Adipocyte (in vitro differentiated cells): ENCODE data around the gene TWIST2.

Source experiments
- DNase-seq: peaks from one replicate; pipeline ENCODE4 v3.0.0-alpha.2; 2015; ENCODE audit warnings: low read depth
- H3K27me3 ChIP-seq: replicated peaks from 2 replicates; pipeline ENCODE4 v1.7.0; 2013; ENCODE audit warnings: mild to moderate bottlenecking, low read length, moderate library complexity; ENCODE audit not compliant: control insufficient read depth, insufficient read depth
- H3K36me3 ChIP-seq: 2 replicates; pipeline ENCODE4 v1.7.0; 2013; ENCODE audit warnings: low read length, mild to moderate bottlenecking, moderate library complexity; ENCODE audit not compliant: control insufficient read depth, insufficient read depth, severe bottlenecking
- H3K4me1 ChIP-seq: 2 replicates; pipeline ENCODE4 v1.7.0; 2013; ENCODE audit warnings: mild to moderate bottlenecking, low read length, moderate library complexity; ENCODE audit not compliant: control insufficient read depth, insufficient read depth
- H3K4me3 ChIP-seq: 2 replicates; pipeline ENCODE4 v1.7.0; 2013; ENCODE audit warnings: mild to moderate bottlenecking, low read length, moderate library complexity
- H3K9ac ChIP-seq: 2 replicates; pipeline ENCODE4 v1.7.0; 2013; ENCODE audit warnings: mild to moderate bottlenecking, low read length, moderate library complexity
- H3K9me3 ChIP-seq: 2 replicates; pipeline ENCODE4 v1.7.0; 2013; ENCODE audit warnings: mild to moderate bottlenecking, low read length, moderate library complexity; ENCODE audit not compliant: control insufficient read depth

Gene TWIST2

DNA sequence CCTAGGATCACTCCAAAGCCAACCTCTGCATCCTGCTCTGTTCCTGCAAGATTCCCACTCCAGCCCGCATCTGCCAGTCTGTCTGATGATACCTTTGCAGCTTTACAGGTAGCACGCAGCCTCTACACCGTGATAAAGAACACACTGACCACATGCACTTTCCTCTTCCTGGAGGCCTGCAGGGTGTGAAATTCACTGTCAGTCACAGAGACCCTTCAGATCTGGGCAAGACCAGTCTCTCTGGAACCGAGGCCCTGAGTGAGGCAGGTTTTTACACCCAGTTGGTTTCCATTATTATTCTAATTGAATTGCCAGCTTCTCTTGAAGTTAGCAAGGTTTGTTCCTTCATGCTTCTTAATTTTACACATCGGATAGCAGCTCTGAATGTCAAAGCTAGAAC, 30.5 kb upstream of the TWIST2 start:
- H3K27me3 ChIP-seq: no peaks in the 10 kb centered on the region
- no peaks in the 10 kb centered on the region for H3K36me3 ChIP-seq
- no peak overlapping the region for H3K9ac ChIP-seq
- DNase-seq: no peak
- no peaks in the 10 kb centered on the region for H3K4me1 ChIP-seq
- H3K4me3 ChIP-seq: no peak overlapping the region
- no peaks in the 10 kb centered on the region for H3K9me3 ChIP-seq

DNA sequence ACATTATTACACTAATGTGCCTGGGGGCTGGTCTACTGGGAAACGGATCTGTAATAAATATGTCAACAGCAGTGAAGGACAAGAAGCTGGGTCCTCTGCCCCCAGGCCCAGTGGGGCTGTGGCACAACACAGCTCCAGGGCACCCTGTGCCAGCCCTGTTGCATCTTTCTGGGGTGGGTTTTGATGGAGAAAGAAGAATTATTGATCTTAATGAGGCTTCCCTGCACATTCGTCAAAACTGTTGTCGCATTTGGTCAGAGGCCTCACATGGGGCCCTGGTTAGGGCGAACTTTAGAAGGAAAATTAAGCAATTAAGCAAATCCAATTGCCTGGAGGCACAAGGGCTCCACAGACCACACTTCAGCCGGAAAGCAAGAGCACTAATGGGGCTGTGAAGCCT, 30.0 kb upstream of the TWIST2 start:
- H3K9ac ChIP-seq: no peak overlapping the region
- DNase-seq: no peak
- no peaks in the 10 kb centered on the region for H3K4me1 ChIP-seq
- H3K9me3 ChIP-seq: no peaks in the 10 kb centered on the region
- no peaks in the 10 kb centered on the region for H3K36me3 ChIP-seq
- H3K27me3 ChIP-seq: no peaks in the 10 kb centered on the region
- no peak overlapping the region for H3K4me3 ChIP-seq

DNA sequence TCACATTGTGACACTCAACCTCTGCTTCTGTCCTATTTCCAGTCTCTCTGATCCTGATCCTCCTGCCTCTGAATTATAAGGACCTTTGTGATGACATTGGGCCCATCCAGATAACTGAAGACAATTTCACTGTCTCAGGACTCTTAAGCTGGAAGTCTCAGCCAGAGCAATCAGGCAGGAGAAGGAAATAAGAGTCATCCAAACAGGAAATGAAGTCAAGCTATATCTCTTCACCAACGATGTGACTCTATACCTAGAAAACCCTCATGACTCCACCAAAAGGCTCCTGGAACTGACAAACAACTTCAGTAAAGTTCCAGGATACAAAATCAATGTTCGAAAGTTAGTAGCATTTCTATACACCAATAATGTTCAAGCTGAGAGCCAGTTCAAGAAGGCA, 29.3 kb upstream of the TWIST2 start:
- H3K9me3 ChIP-seq: no peaks in the 10 kb centered on the region
- H3K4me1 ChIP-seq: no peaks in the 10 kb centered on the region
- H3K27me3 ChIP-seq: no peaks in the 10 kb centered on the region
- no peak overlapping the region for H3K4me3 ChIP-seq
- DNase-seq: no peak
- no peak overlapping the region for H3K9ac ChIP-seq
- no peaks in the 10 kb centered on the region for H3K36me3 ChIP-seq

DNA sequence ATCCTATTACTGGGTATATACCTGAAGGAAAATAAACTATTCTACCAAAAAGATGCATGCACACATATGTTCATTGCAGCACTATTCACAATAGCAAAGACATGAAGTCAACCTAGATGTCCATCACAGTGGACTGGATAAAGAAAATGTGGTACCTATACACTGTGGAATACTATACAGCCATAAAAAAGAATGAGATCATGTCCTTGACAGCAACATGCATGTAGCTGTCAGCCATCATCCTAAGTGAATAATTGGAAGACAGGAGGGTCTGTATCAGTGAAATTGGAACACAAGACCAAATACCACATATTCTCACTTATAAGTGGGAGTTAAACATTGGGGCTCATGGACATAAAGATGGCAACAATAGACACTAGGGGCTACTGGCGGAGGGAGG, 27.7 kb upstream of the TWIST2 start:
- Histone ChIP-seq H3K9me3 (peaks cover 7% of the 10 kb centered on the region), H3K4me3 (no peak overlapping the region), H3K36me3 (no peaks in the 10 kb centered on the region), H3K4me1 (no peaks in the 10 kb centered on the region), H3K9ac (no peak overlapping the region), H3K27me3 (no peaks in the 10 kb centered on the region)
- DNase-seq: no peak

DNA sequence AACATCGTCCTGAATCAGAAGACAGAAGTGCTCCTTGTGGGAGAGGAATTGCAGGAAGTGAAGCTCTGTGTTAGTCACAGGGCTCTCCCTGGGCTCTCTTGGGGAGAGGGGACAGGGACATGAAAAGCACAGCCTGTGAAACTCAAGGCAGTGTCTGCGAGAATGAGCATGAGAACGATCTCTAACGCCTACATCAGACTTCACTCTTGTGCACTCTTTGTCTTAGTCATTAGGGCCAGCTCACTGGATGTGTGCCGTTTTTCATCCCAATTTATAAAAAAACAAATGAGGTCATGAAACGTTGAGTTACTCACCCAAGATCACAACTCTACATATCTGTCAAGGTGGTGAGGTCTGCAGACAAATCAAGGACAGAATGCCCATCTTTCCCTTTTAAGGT, 27.0 kb upstream of the TWIST2 start:
- H3K36me3 ChIP-seq: no peaks in the 10 kb centered on the region
- H3K27me3 ChIP-seq: no peaks in the 10 kb centered on the region
- H3K4me3 ChIP-seq: peak overlapping the region; percentile 45
- H3K9ac ChIP-seq: no peak overlapping the region
- peaks cover 7% of the 10 kb centered on the region for H3K9me3 ChIP-seq
- no peak for DNase-seq
- H3K4me1 ChIP-seq: no peaks in the 10 kb centered on the region

DNA sequence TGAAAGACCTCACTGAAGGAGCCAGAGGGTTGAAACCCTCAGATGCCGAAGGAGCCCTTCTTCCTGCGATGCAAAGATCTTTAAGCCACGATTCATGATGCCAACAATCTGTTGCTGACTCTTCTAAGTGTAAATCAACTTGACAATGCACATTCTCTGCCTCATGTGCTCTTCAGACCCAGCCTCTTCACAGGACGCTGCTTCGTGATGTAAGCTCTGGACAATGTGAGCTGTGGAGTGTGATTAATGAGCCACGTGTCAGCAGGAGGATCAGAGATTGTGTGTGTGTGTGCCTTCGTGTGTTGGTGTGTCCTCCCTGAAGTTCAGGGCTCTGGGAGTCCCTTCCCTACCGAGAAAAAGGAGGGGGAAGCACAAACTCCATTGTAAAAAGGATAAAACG, 26.5 kb upstream of the TWIST2 start:
- Histone ChIP-seq H3K4me1 (no peaks in the 10 kb centered on the region), H3K27me3 (no peaks in the 10 kb centered on the region), H3K4me3 (peak overlapping the region; percentile 45), H3K36me3 (no peaks in the 10 kb centered on the region), H3K9me3 (peaks cover 7% of the 10 kb centered on the region), H3K9ac (no peak overlapping the region)
- DNase-seq: no peak

DNA sequence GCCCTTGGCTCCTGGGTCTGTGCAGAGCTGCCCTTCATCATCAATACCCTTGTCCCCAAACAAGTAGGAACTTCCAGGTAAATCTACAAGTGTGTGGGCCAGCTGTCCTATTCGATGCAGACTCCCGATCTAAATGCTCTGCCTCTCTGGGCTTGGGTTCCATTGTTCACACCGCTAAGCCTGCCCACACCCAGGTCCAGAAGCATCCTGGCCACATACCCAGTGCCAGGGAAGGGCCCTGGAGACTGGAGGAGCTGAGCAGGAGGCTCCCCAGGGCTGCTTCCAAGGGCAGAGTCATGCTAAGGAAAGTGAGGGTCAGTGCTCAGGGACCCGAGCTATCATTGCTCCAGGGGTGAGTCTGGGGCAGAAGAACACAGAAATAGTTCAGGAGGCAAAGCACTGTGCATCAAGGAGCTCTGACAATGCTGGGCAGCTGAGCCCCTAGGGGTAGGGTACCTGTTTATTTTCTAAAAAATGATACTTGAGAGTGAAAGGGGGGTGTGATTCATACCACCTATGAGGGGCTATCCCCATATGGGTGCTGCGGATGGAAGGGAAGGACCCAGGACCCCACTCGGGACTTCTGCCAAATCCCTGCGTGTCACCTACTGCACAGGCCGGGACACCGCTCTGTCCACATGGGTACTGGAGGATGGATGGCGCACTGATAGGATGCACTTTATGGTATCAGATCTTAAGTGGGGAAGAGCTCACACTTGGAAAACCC, 25.8 kb upstream of the TWIST2 start:
- Histone ChIP-seq H3K36me3 (no peaks in the 10 kb centered on the region), H3K9me3 (peaks cover 7% of the 10 kb centered on the region), H3K9ac (no peak overlapping the region), H3K4me1 (no peaks in the 10 kb centered on the region), H3K4me3 (no peak overlapping the region), H3K27me3 (no peaks in the 10 kb centered on the region)
- no peak for DNase-seq

DNA sequence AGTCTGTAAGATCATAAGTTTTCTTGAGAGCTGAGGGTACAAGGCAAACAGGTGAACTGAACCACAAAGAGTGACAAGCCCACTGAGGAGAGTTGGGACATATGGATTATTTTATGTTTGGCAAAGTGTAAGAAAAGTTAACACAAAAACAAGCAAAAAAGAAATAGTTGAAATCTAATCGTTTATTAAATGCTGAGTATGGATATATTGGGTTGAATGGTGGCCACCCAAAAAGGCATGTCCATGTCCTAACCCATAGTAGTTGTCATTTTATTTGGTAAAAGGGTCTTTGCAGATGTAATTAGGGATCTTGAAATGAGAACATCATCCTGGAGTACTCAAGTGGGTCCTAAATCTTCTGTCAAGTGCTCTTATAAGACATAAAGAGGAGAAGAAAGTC, 24.9 kb upstream of the TWIST2 start:
- Histone ChIP-seq H3K27me3 (no peaks in the 10 kb centered on the region), H3K4me3 (no peak overlapping the region), H3K36me3 (no peaks in the 10 kb centered on the region), H3K9me3 (peaks cover 7% of the 10 kb centered on the region), H3K9ac (no peak overlapping the region), H3K4me1 (no peaks in the 10 kb centered on the region)
- no peak for DNase-seq

DNA sequence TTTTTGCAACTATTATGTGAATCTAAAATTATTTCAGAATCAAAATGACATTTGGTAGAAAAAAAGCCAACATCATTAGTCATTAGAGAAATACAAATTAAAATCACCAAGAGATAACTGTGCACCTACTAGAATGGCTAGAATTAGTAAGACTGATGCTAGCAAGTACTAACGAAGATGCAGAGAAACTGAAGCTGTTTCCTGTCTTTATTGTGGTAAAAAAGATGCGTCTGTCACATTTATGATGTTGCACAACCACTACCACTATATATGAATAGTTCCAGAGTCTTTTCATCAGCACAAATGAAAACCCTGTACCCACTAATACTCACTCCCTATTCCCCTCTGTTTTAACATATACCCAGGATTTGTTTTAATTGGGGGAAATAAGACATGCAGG, 16.7 kb upstream of the TWIST2 start:
- H3K4me1 ChIP-seq: no peaks in the 10 kb centered on the region
- no peaks in the 10 kb centered on the region for H3K36me3 ChIP-seq
- no peaks in the 10 kb centered on the region for H3K27me3 ChIP-seq
- DNase-seq: no peak
- no peaks in the 10 kb centered on the region for H3K9me3 ChIP-seq
- H3K9ac ChIP-seq: no peak overlapping the region
- H3K4me3 ChIP-seq: no peak overlapping the region

DNA sequence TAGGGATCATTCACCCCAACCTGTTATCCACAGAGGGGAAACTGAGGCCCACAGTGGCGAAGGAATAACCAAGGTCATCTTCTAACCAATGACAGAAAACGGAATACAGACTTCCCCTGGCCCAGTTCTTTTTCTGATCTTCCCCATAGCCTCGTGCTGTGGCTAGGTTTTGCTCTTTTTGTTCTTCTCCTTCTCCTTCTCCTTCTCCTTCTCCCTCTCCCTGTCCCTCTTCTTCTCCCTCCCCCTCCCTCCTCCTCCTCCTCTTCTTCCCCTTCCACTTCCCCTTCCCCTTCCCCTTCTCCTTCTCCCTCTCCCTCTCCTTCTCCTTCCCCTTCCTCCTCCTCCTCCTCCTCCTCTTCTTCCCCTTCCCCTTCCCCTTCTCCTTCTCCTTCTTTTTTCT, 12.9 kb upstream of the TWIST2 start:
- Histone ChIP-seq H3K9me3 (peaks cover 14% of the 10 kb centered on the region), H3K36me3 (no peaks in the 10 kb centered on the region), H3K4me1 (no peaks in the 10 kb centered on the region), H3K9ac (no peak overlapping the region), H3K27me3 (no peaks in the 10 kb centered on the region), H3K4me3 (no peak overlapping the region)
- no peak for DNase-seq

DNA sequence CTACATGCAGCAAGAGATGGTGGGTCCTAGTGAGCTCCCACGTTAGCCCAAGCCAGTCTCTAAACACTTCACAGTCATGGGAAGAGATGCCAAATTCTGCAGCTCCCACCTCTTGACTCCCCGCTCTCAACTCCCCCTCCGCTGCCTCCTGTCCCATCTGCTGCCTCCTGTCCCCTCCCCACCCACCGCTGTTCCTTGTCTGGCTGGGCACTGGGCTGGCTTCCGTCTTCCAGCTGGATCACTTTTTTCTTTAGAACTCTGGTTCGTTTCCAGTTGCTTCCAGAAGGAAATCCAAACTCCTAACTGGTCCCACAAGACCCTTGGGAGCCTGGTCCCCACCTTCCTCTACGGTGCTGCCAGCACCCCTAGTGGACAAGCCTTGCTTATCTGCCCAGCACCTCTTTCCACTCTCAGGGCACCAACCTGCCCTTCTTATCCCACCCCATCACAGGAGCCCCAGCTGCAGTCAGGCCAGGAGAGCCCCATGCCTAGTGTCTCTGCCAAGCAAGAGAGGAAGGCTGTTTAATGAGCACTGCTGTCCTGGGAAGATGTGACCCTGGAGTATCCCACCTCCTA, 12.1 kb upstream of the TWIST2 start:
- peaks cover 14% of the 10 kb centered on the region for H3K9me3 ChIP-seq
- DNase-seq: no peak
- no peak overlapping the region for H3K9ac ChIP-seq
- H3K4me1 ChIP-seq: no peaks in the 10 kb centered on the region
- H3K4me3 ChIP-seq: no peak overlapping the region
- no peaks in the 10 kb centered on the region for H3K36me3 ChIP-seq
- H3K27me3 ChIP-seq: no peaks in the 10 kb centered on the region
